Common myeloid progenitor, CD34-positive (primary cell): ENCODE data around the gene LYPD6B.

Source experiments
- CTCF ChIA-PET: fragments of 350-600 bp; sonication (Branson Sonifier 250); formaldehyde crosslinking; loops from one replicate; lab custom pipeline; 2021; ENCODE audit warnings: antibody characterized with exemption; lab: Charles Lee
- POLR2A ChIA-PET: fragments of 350-600 bp; sonication (Branson Sonifier 250); formaldehyde crosslinking; loops from one replicate; lab custom pipeline; 2021; ENCODE audit warnings: antibody characterized with exemption; lab: Charles Lee
- DNase-seq, 3 donors: peaks; one replicate each; pipeline versions ENCODE4 v3.0.0 to v3.0.0-alpha.2; 2013
- H3K27ac ChIP-seq, 2 experiments: 1 replicate in 1 of 2; 2 replicates in 1 of 2; pipeline ENCODE4 v1.7.0; 2013; ENCODE audit warnings: inconsistent platforms in 2 of 2, low read length in 2 of 2, mild to moderate bottlenecking in 2 of 2, low read depth in 1 of 2, moderate library complexity in 1 of 2; ENCODE audit not compliant: severe bottlenecking in 2 of 2, insufficient read depth in 1 of 2, poor library complexity in 1 of 2
- H3K27me3 ChIP-seq, 5 experiments: replicated peaks in 2 of 5; 1 replicate in 3 of 5; 2 replicates in 2 of 5; pipeline versions ENCODE4 v1.6.1 to v1.7.0; 2013; ENCODE audit warnings: low read length in 4 of 5, mild to moderate bottlenecking in 2 of 5, moderate library complexity in 2 of 5, inconsistent platforms in 1 of 5; ENCODE audit not compliant: insufficient read depth in 5 of 5, control insufficient read depth in 4 of 5
- H3K36me3 ChIP-seq, 4 experiments: 1 replicate in 2 of 4; 2 replicates in 2 of 4; pipeline versions ENCODE4 v1.6.1 to v1.7.0; 2013; ENCODE audit warnings: low read length in 3 of 4, control low read depth in 1 of 4, mild to moderate bottlenecking in 1 of 4; ENCODE audit not compliant: control insufficient read depth in 4 of 4, insufficient read depth in 4 of 4
- H3K4me1 ChIP-seq, 4 experiments: 1 replicate in 3 of 4; 2 replicates in 1 of 4; pipeline versions ENCODE4 v1.6.1 to v1.7.1; 2013; ENCODE audit warnings: low read length in 3 of 4, mild to moderate bottlenecking in 3 of 4, control low read depth in 1 of 4, inconsistent platforms in 1 of 4, moderate library complexity in 1 of 4; ENCODE audit not compliant: control insufficient read depth in 4 of 4, insufficient read depth in 4 of 4; ENCODE audit errors: control extremely low read depth in 1 of 4
- H3K4me3 ChIP-seq, 7 experiments: 1 replicate in 4 of 7; 2 replicates in 3 of 7; pipeline versions ENCODE4 v1.5.1 to v1.7.0; 2013; ENCODE audit warnings: mild to moderate bottlenecking in 7 of 7, low read length in 6 of 7, moderate library complexity in 6 of 7, inconsistent platforms in 2 of 7, low read depth in 2 of 7, control low read depth in 1 of 7; ENCODE audit not compliant: insufficient read depth in 4 of 7, control insufficient read depth in 1 of 7; ENCODE audit errors: extremely low read depth in 1 of 7
- H3K9me3 ChIP-seq, 5 experiments: 1 replicate in 4 of 5; 2 replicates in 1 of 5; pipeline versions ENCODE4 v1.6.1 to v1.7.1; 2013; ENCODE audit warnings: low read length in 4 of 5, mild to moderate bottlenecking in 2 of 5, inconsistent platforms in 1 of 5, low read depth in 1 of 5, moderate library complexity in 1 of 5; ENCODE audit not compliant: control insufficient read depth in 4 of 5, insufficient read depth in 2 of 5; ENCODE audit errors: control extremely low read depth in 1 of 5
- WGBS: methylation state at CpG from one replicate; pipeline ENCODE4 v1.1.5; 2013; ENCODE audit not compliant: insufficient coverage; 5-methylcytosine and 5-hydroxymethylcytosine counted together

Gene LYPD6B

GRCh38 chr2:149100739-149101699 lies 62.5 kb downstream of the LYPD6B start:
- Histone ChIP-seq H3K4me3 (no peak overlapping the region), H3K27ac (no peak overlapping the region), H3K27me3 (peaks cover 0 to 4% (median 2%) of the 10 kb centered on the region in 5 experiments), H3K9me3 (peaks cover 0 to 3% (median 0%) of the 10 kb centered on the region in 5 experiments), H3K4me1 (no peaks in the 10 kb centered on the region), H3K36me3 (no peaks in the 10 kb centered on the region)
- ChIA-PET CTCF (interaction anchor here (0.8 to 1.1 kb wide), 2 partner anchors 70 to 73 kb away, joined by 3 read pairs; no protein-coding TSS in a partner anchor), POLR2A (no interaction called here)
- 94% methylated on average over 9 of the region's 12 CpGs for WGBS
- no peak for DNase-seq

GRCh38 chr2:149101818-149102217 lies 63.3 kb downstream of the LYPD6B start:
- Histone ChIP-seq H3K9me3 (peaks cover 0 to 3% (median 0%) of the 10 kb centered on the region in 5 experiments), H3K4me1 (no peaks in the 10 kb centered on the region), H3K27me3 (peaks cover 0 to 4% (median 0%) of the 10 kb centered on the region in 5 experiments), H3K4me3 (no peak overlapping the region), H3K27ac (no peak overlapping the region), H3K36me3 (no peaks in the 10 kb centered on the region)
- POLR2A ChIA-PET: no interaction called here
- WGBS: no CpG with 5 or more reads among the region's 2 CpGs
- DNase-seq: no peak
- CTCF ChIA-PET: interaction anchor here (1.1 kb wide), 1 partner anchor 73 kb away, joined by 3 read pairs; no protein-coding TSS in a partner anchor

GRCh38 chr2:149103081-149103620 lies 64.7 kb downstream of the LYPD6B start:
- CTCF ChIA-PET: no interaction called here
- Histone ChIP-seq H3K36me3 (no peaks in the 10 kb centered on the region), H3K4me3 (no peak overlapping the region), H3K4me1 (no peaks in the 10 kb centered on the region), H3K27ac (no peak overlapping the region), H3K9me3 (peaks cover 0 to 4% (median 2%) of the 10 kb centered on the region in 5 experiments), H3K27me3 (peaks cover 0 to 4% (median 0%) of the 10 kb centered on the region in 5 experiments)
- POLR2A ChIA-PET: no interaction called here
- peak in 1 of 3 donors; percentile 30 for DNase-seq
- WGBS: no CpG with 5 or more reads among the region's 3 CpGs

GRCh38 chr2:149104221-149104620 lies 65.7 kb downstream of the LYPD6B start:
- Histone ChIP-seq H3K4me1 (no peaks in the 10 kb centered on the region), H3K4me3 (no peak overlapping the region), H3K9me3 (peaks cover 0 to 5% (median 3%) of the 10 kb centered on the region in 5 experiments), H3K36me3 (no peaks in the 10 kb centered on the region), H3K27me3 (peaks cover 0 to 4% (median 0%) of the 10 kb centered on the region in 5 experiments), H3K27ac (no peak overlapping the region)
- CTCF ChIA-PET: no interaction called here
- WGBS: no CpG with 5 or more reads among the region's 1 CpG
- POLR2A ChIA-PET: no interaction called here
- DNase-seq: no peak

GRCh38 chr2:149112068-149112467 lies 73.6 kb downstream of the LYPD6B start:
- WGBS: no CpG with 5 or more reads among the region's 1 CpG
- H3K27ac ChIP-seq: no peak overlapping the region
- DNase-seq: no peak
- H3K36me3 ChIP-seq: no peaks in the 10 kb centered on the region
- no peak overlapping the region for H3K4me3 ChIP-seq
- peaks cover 0 to 9% (median 3%) of the 10 kb centered on the region in 5 experiments for H3K27me3 ChIP-seq
- POLR2A ChIA-PET: no interaction called here
- CTCF ChIA-PET: no interaction called here
- peaks cover 0 to 6% (median 5%) of the 10 kb centered on the region in 5 experiments for H3K9me3 ChIP-seq
- no peaks in the 10 kb centered on the region for H3K4me1 ChIP-seq

- no CpG with 5 or more reads among the region's 2 CpGs for WGBS
- Histone ChIP-seq H3K27me3 (peaks cover 0 to 9% (median 3%) of the 10 kb centered on the region in 5 experiments), H3K9me3 (peaks cover 0 to 6% (median 5%) of the 10 kb centered on the region in 5 experiments), H3K4me3 (no peak overlapping the region), H3K36me3 (no peaks in the 10 kb centered on the region), H3K4me1 (no peaks in the 10 kb centered on the region), H3K27ac (no peak overlapping the region)
- ChIA-PET POLR2A (no interaction called here), CTCF (no interaction called here)
- DNase-seq: no peak
Observed at GRCh38 chr2:149112713-149113112, 74.2 kb downstream of the LYPD6B start.

GRCh38 chr2:149115781-149116180 lies 77.3 kb downstream of the LYPD6B start:
- DNase-seq: no peak
- Histone ChIP-seq H3K4me3 (no peak overlapping the region), H3K27ac (no peak overlapping the region), H3K9me3 (peaks cover 0 to 6% (median 2%) of the 10 kb centered on the region in 5 experiments), H3K27me3 (peaks cover 0 to 13% (median 6%) of the 10 kb centered on the region in 5 experiments), H3K4me1 (no peaks in the 10 kb centered on the region), H3K36me3 (no peaks in the 10 kb centered on the region)
- ChIA-PET POLR2A (no interaction called here), CTCF (no interaction called here)
- WGBS: 100% methylated on average over 3 of the region's 5 CpGs
